Mucosa of gallbladder (tissue), 1 donor: ENCODE results near the gene TECPR1. TPM values are rescaled to one million over a fixed set of nuclear protein-coding genes. Genes with fewer than 3 reads are reported as not detected.
"Not testable (repeated sequence)": the region's sequence is repeated elsewhere in the genome, so short reads cannot be mapped to it uniquely, and the experiment has no call there.

Source experiments
- DNase-seq: peaks from one replicate; pipeline ENCODE4 v3.0.0-alpha.2; 2020; ENCODE audit warnings: low spot score
- total RNA-seq: library from RNA; stranded (reverse); gene quantifications from one replicate; pipeline ENCODE4 v1.2.1, GENCODE V29; 2021
- donor health status: DM: no; HTN: no; CAD: no.

The TECPR1 gene
- total RNA-seq, 1 donor from 2014 or later, result 42.3 TPM

GRCh38 chr7:98228801-98229200, 23.2 kb downstream of the TECPR1 start:
- DNase-seq, result no peak

- no peak for DNase-seq
These were observed 24.1 kb downstream of the TECPR1 start for GRCh38 chr7:98227939-98228338.

GRCh38 chr7:98225913-98226614, 26.0 kb downstream of the TECPR1 start:
- no peak for DNase-seq

DNA sequence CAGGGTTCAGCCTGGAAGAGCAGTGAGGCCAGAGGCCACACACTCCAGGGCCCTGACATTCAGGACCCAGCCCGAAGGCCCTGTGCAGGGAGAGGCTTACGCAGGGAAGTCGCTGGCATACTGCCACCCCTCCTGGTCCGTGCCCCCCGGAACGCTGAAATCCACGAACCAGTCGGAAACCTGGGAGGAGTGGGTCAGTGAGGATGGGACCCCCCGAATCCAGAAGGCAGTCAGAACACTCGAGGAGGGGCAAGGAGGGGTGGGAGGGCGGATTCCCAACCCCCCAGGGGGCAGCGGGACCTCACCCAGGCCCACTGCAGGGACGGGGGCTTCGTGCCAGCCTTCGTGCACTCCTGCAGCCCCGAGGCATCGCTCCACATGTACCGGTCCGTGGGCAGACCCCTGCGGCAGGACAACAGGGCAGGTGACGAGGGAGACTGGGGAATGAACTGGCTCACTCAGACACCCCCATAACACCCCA, 27.3 kb downstream of the TECPR1 start:
- DNase-seq, result no peak

DNA sequence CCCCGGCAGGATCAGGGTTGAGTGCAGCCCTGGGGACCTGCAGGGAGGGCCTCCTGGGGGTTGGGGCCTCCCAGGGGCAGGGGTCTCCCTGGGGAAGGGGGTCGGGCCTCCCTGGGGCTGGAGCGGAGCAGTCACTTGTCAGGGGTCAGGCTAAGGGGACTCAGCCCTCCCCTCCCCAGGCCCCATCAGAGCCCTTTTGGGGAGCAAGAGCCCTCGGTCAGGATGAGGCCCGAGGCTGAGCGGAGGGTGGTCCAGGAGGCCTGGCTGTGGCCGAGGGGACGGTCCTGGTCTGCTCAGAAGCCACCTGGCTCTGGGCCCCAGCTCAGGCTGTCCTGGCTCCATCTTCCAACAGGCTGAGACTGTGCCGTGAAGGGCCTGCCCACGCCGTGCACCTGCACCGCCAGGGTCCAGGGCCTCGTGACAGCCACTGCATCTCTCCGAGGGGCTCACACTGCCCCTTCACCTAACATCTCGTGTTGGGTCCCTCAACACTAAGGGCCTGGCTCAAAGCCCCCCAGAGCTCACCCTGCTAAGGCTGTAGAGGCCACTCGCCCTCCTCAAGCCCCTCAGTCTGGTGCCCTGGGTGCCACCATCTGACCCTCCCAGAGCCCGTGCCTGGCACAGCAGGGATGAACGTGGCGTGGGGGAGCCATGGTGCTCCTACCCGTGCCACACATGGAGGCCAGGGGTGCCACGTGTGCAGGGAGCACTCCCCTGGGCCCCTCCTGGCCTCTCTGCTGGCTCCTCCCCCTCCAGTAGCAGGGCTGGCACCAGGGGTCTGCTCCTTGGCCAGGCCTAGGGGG, 27.9 kb downstream of the TECPR1 start:
- DNase-seq, result no peak

GRCh38 chr7:98223351-98223897, 28.6 kb downstream of the TECPR1 start:
- DNase-seq, result no peak

DNA sequence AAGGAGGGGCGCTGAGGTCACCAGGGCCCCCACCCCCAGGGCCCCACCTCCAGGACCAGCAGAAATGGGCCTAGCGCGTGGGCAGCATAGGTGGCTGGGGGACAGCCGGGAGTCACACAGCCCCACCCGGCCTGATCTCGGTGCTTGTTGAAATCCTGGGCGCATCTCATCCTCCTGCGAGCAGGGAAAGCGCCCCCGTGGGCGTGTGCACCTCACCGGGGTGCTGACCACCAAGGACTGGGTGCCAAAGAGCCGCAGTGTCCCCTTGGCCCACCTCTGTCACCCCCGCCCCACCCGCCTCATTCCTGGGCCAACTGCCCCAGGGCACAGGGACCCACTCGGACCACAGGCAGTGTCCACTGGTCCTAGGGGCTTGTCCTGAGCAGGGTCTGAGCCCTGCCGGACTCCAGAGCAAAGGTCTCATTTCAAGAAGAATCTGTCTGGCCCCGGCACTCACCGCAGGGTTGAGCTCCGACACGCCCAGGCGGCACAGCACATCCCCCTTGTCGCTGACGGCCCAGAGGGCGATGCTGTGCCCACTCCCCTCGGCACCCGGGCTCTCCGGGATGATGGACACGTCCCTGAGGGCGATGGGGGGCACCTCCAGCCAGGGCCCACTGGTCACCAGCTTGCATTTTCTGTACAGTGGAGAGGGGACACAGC, 29.4 kb downstream of the TECPR1 start:
- DNase-seq, result no peak

- DNase-seq, result no peak
These were observed 30.2 kb downstream of the TECPR1 start for GRCh38 chr7:98221611-98222532.

- DNase-seq, result not testable (repeated sequence)
These were observed 32.6 kb downstream of the TECPR1 start for GRCh38 chr7:98219382-98219781.

DNA sequence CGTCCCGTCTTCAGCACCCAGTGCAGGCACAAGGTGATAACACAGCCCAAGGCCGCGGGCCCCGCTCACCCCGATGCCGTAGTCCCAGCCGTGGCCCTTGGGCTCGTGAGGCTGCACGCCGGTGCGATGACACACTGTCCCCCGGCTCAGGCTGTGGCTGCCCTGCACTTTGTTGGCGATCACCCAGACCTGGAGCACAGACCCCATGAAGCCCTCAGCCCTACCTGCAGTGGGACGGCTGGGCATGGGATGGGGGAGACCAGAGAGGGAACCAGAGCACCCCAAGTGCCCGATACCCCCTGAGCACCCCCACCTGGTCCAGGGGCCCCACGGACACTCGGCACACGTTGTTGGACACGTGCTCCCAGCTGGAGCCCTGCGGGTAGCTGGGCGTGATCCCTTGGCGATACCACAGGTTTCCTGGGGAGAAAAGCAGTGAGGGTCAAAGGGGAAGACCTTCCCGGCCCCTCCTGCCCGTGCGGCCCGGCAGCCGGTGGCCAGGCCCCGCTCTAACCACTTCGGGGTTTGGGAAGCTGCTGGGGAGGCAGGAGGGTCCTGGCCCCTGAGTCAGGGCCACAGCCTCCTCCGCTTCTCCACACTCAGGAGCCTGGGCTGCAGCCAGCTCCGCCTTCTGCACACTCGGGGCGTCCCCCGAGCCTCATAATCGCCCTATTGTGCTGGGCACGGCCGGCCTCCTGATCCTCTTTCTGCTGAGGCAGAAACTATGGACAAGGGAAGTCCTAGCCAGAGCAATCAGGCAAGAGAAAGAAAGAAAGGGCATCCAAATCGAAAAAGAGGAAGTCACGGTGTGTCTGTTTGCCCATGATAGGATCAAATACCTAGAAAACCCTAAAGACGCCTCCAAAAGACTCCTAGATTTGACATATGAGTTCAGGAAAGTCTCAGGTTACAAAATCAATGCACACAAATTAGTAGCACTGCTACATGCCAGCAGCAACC, 34.1 kb downstream of the TECPR1 start:
- DNase-seq, result no peak

DNA sequence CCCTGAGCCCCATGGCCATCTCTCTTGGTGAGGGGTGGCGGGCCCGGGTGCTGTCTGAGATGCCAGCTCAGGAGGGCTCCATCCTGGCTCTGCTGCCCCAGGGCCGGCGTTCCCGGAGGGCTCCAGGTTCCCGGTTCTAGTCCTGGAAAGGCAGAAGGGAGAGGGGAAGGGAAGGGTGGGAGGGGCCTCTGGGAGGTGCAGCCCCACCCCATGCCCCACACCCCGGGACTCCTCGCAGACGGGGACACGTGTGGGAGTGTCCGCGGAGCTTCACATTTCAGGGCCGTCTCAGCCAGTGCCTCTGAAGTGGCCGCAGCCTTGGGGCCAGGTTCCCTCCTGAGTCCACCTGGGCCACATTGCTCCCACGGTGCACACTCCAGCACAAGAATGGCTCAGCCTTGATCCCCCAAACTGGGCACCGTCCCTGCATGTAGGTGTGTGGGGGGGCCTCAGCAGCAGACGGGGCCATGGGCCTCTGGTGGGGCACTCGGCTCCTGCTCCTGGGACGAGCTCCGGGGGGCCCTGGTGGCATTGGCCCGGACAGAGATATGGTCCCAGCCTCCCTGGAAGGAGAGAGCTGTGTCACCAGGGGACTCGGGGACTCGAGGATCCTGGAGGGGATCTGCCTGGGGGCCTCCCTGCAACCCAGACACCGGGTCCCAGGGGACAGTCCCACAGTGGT, 35.0 kb downstream of the TECPR1 start:
- no peak for DNase-seq

GRCh38 chr7:98215561-98216495, 36.2 kb downstream of the TECPR1 start:
- peak; percentile 31 for DNase-seq

DNA sequence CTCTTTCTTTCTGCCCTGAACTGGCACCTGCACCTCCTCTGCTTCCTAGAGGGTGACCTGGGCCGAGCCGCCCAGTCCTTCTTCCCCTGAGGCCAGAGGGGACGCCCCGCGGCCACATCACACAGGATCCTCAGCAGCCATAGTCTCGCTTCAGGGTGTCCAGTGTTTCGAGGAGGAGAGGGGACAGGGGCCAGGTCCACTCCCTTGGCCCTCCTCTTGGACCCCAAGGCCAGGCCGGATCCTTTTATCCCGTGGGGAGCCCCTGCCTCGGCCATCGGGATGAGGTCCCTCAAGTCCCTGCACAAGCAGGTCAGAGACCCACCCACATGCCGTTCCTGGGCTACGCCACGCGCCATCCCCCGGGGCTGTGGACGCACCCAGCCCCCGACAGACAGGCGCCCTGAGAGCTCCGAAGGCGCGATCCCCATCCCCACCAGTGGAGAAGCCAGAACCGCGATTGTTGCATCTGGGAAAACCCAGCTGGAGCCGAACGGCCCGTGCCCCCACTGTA, 37.2 kb downstream of the TECPR1 start:
- DNase-seq, result no peak

- DNase-seq, result no peak
These were observed 37.9 kb downstream of the TECPR1 start for GRCh38 chr7:98213888-98214810.

DNA sequence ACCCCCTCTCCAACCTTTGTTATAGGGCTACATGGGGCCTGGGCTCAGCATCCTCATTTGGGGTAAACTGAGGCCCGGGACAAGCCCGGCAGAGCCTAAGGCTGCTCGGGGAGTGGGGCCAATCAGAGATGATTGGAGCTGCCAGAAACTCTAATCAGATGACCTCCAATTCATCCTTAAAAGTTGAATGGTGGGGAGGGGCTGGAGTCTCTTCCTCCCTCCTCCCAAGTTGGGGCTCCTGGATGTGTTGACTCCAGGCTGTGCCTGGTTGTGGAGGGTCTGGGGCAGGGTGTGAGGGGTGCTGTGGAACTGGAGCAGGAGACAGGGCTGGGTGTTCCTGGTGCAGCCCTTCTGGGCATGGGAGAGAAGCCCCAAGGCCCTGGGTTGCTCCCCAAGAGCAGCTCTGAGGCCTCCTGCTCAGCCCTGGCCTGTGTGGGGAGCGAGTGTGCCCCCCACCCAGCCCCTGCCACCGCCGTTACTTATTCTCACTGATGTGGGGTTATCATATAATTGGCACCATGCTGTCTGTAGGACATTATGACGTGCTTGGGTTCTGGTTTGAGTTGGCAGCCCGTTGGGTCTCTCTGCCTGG, 38.6 kb downstream of the TECPR1 start:
- DNase-seq, result no peak

DNA sequence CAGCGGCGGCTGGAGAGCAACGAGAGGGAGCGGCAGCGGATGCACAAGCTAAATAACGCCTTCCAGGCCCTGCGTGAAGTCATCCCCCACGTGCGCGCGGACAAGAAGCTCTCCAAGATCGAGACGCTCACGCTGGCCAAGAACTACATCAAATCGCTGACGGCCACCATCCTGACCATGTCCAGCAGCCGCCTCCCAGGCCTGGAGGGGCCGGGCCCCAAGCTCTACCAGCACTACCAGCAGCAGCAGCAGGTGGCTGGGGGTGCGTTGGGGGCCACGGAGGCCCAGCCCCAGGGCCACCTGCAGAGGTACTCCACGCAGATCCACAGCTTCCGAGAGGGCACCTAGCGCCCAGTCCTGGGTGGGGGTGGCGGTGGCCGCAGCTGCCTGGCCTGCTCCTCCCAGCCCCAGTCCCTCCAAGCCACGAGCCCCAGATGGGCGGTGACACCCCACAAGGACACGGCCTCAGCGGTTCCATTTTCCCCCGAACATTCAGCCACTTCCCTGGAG, 39.4 kb downstream of the TECPR1 start:
- no peak for DNase-seq
